ENCODE measurements around the gene GORAB.
A peak's percentile ranks its signal among the peaks of the same experiment; 100 is the strongest.

The GORAB gene

DNA sequence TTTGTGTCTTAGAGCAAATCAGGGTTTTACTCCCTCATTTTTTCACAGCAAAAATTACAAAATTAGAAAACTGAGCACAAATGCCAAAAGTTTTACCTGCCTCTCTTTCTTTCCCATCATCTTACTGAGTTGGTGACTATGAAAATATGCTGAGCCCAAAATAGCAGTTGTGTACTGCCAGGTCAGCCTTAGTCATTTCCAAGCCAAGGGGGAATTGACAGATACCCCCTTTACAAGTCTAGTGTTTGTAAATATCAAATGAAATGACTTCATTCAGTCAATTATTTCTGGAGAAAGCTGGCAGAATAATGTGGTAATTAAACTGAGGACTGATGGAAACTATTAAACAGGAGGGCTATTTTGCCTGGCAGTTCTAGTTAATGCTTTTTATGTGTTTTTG is 11.4 kb upstream of the GORAB start:
- H3K4me3 ChIP-seq (ENCODE audit: control insufficient read depth in 1 of 7, extremely low read depth in 1 of 7, insufficient read depth in 4 of 7, low read depth in 2 of 7, low read length in 6 of 7): no peak overlapping the region
- no peak overlapping the region for H3K27ac ChIP-seq (ENCODE audit: insufficient read depth in 1 of 2, low read depth in 1 of 2, low read length in 2 of 2, poor library complexity in 1 of 2, severe bottlenecking in 2 of 2)
- ChIA-PET POLR2A (no interaction called here), CTCF (interaction anchor here (0.6 kb wide), 1 partner anchor 7 kb away, joined by 3 read pairs; no protein-coding TSS in a partner anchor)
- no peak for DNase-seq
- H3K9me3 ChIP-seq (ENCODE audit: control extremely low read depth in 1 of 5, control insufficient read depth in 4 of 5, insufficient read depth in 2 of 5, low read depth in 1 of 5, low read length in 4 of 5): no peaks in the 10 kb centered on the region
- H3K27me3 ChIP-seq (replicated peaks in 2 of 5; ENCODE audit: control insufficient read depth in 4 of 5, insufficient read depth in 5 of 5, low read length in 4 of 5): peaks cover 0 to 2% (median 0%) of the 10 kb centered on the region in 5 experiments
- no peaks in the 10 kb centered on the region for H3K4me1 ChIP-seq (ENCODE audit: control extremely low read depth in 1 of 4, control insufficient read depth in 4 of 4, insufficient read depth in 4 of 4, low read length in 3 of 4)
- no peaks in the 10 kb centered on the region for H3K36me3 ChIP-seq (ENCODE audit: control insufficient read depth in 4 of 4, insufficient read depth in 4 of 4, low read length in 3 of 4)

GRCh38 chr1:170521818-170522217 is 10.1 kb upstream of the GORAB start:
- POLR2A ChIA-PET: no interaction called here
- DNase-seq: no peak

GRCh38 chr1:170530972-170531757 is 801 bp upstream of the GORAB start:
- H3K9me3 ChIP-seq (ENCODE audit: control extremely low read depth in 1 of 5, control insufficient read depth in 4 of 5, insufficient read depth in 2 of 5, low read depth in 1 of 5, low read length in 4 of 5): no peaks in the 10 kb centered on the region
- DNase-seq: peak in 2 of 3 donors; percentile 9 to 15
- H3K4me1 ChIP-seq (ENCODE audit: control extremely low read depth in 1 of 4, control insufficient read depth in 4 of 4, insufficient read depth in 4 of 4, low read length in 3 of 4): peaks cover 4 to 14% (median 6%) of the 10 kb centered on the region in 4 experiments
- H3K4me3 ChIP-seq (ENCODE audit: control insufficient read depth in 1 of 7, extremely low read depth in 1 of 7, insufficient read depth in 4 of 7, low read depth in 2 of 7, low read length in 6 of 7): peak overlapping the region; percentile 70 to 99 (median 91)
- ChIA-PET CTCF (interaction anchor here (1.0 kb wide), 1 partner anchor 137 kb away, joined by 4 read pairs; no protein-coding TSS in a partner anchor), POLR2A (interaction anchor here (0.6 kb wide), 1 partner anchor 531 kb away, joined by 4 read pairs; no protein-coding TSS in a partner anchor)
- peaks cover 0 to 5% (median 0%) of the 10 kb centered on the region in 4 experiments for H3K36me3 ChIP-seq (ENCODE audit: control insufficient read depth in 4 of 4, insufficient read depth in 4 of 4, low read length in 3 of 4)
- WGBS (ENCODE audit: insufficient coverage): 16% methylated on average over 18 of the region's 29 CpGs
- H3K27ac ChIP-seq (ENCODE audit: insufficient read depth in 1 of 2, low read depth in 1 of 2, low read length in 2 of 2, poor library complexity in 1 of 2, severe bottlenecking in 2 of 2): peak overlapping the region; percentile 95 to 96
- no peaks in the 10 kb centered on the region for H3K27me3 ChIP-seq (replicated peaks in 2 of 5; ENCODE audit: control insufficient read depth in 4 of 5, insufficient read depth in 5 of 5, low read length in 4 of 5)

More at GRCh38 chr1:170521818-170522217, 10.1 kb upstream of the GORAB start:
- H3K4me1 ChIP-seq (ENCODE audit: control extremely low read depth in 1 of 4, control insufficient read depth in 4 of 4, insufficient read depth in 4 of 4, low read length in 3 of 4): no peaks in the 10 kb centered on the region
- no peak overlapping the region for H3K27ac ChIP-seq (ENCODE audit: insufficient read depth in 1 of 2, low read depth in 1 of 2, low read length in 2 of 2, poor library complexity in 1 of 2, severe bottlenecking in 2 of 2)
- CTCF ChIA-PET: no interaction called here
- H3K27me3 ChIP-seq (replicated peaks in 2 of 5; ENCODE audit: control insufficient read depth in 4 of 5, insufficient read depth in 5 of 5, low read length in 4 of 5): peaks cover 0 to 2% (median 0%) of the 10 kb centered on the region in 5 experiments
- no peak overlapping the region for H3K4me3 ChIP-seq (ENCODE audit: control insufficient read depth in 1 of 7, extremely low read depth in 1 of 7, insufficient read depth in 4 of 7, low read depth in 2 of 7, low read length in 6 of 7)
- no peaks in the 10 kb centered on the region for H3K36me3 ChIP-seq (ENCODE audit: control insufficient read depth in 4 of 4, insufficient read depth in 4 of 4, low read length in 3 of 4)
- no peaks in the 10 kb centered on the region for H3K9me3 ChIP-seq (ENCODE audit: control extremely low read depth in 1 of 5, control insufficient read depth in 4 of 5, insufficient read depth in 2 of 5, low read depth in 1 of 5, low read length in 4 of 5)

DNA sequence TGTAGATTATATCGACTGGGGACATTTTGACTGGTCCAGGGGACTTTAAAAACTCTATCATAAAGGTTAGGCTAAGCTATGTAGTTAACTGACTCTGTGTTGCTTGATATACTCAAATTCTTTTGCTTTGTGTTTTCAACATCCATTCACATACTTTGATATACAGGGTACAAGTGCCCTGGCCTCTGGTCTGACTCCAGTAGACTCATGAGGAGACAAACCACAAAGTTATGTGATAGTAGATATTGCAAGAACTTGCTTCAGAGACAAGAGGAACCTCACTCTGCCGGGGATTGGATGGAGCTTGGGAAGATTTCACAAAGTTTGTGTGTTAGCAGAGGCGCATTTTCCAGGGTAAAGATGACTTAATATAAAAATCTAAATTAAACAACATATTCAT is 1.3 kb downstream of the GORAB start:
- Histone ChIP-seq H3K36me3 (ENCODE audit: control insufficient read depth in 4 of 4, insufficient read depth in 4 of 4, low read length in 3 of 4) (peaks cover 0 to 5% (median 2%) of the 10 kb centered on the region in 4 experiments), H3K27me3 (replicated peaks in 2 of 5; ENCODE audit: control insufficient read depth in 4 of 5, insufficient read depth in 5 of 5, low read length in 4 of 5) (no peaks in the 10 kb centered on the region), H3K27ac (ENCODE audit: insufficient read depth in 1 of 2, low read depth in 1 of 2, low read length in 2 of 2, poor library complexity in 1 of 2, severe bottlenecking in 2 of 2) (no peak overlapping the region), H3K9me3 (ENCODE audit: control extremely low read depth in 1 of 5, control insufficient read depth in 4 of 5, insufficient read depth in 2 of 5, low read depth in 1 of 5, low read length in 4 of 5) (no peaks in the 10 kb centered on the region), H3K4me1 (ENCODE audit: control extremely low read depth in 1 of 4, control insufficient read depth in 4 of 4, insufficient read depth in 4 of 4, low read length in 3 of 4) (peaks cover 4 to 14% (median 6%) of the 10 kb centered on the region in 4 experiments), H3K4me3 (ENCODE audit: control insufficient read depth in 1 of 7, extremely low read depth in 1 of 7, insufficient read depth in 4 of 7, low read depth in 2 of 7, low read length in 6 of 7) (peak overlapping the region in 4 of 7 experiments; percentile 85 to 96 (median 90))
- peak in 1 of 3 donors; percentile 9 for DNase-seq
- WGBS (ENCODE audit: insufficient coverage): 100% methylated on average over 1 of the region's 3 CpGs
- ChIA-PET POLR2A (no interaction called here), CTCF (no interaction called here)

DNA sequence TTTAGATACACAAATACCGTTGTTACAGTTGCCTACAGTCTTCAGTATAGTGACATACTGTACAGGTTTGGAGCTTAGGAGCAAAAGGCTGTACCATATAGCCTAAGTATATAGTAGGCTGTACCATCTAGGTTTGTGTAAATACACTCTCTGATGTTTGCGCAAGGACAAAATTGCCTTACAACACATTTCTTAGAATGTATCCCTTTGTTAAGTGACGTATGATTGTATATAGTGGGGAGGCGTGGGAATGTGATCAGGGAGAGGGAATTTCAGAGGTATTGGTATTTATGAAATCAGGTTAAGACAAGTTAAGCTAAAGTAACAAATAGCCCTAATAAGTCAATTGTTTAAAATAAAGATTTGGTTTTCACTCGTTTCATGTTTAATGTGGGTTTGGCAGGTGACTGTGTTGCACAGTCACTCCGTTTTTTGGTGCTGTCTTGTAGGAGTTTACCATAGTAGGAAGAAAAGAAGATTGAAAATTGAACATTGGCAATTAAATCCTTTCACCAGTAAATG is 2.7 kb downstream of the GORAB start:
- Histone ChIP-seq H3K9me3 (ENCODE audit: control extremely low read depth in 1 of 5, control insufficient read depth in 4 of 5, insufficient read depth in 2 of 5, low read depth in 1 of 5, low read length in 4 of 5) (no peaks in the 10 kb centered on the region), H3K4me3 (ENCODE audit: control insufficient read depth in 1 of 7, extremely low read depth in 1 of 7, insufficient read depth in 4 of 7, low read depth in 2 of 7, low read length in 6 of 7) (no peak overlapping the region), H3K4me1 (ENCODE audit: control extremely low read depth in 1 of 4, control insufficient read depth in 4 of 4, insufficient read depth in 4 of 4, low read length in 3 of 4) (peaks cover 4 to 14% (median 6%) of the 10 kb centered on the region in 4 experiments), H3K27ac (ENCODE audit: insufficient read depth in 1 of 2, low read depth in 1 of 2, low read length in 2 of 2, poor library complexity in 1 of 2, severe bottlenecking in 2 of 2) (no peak overlapping the region), H3K36me3 (ENCODE audit: control insufficient read depth in 4 of 4, insufficient read depth in 4 of 4, low read length in 3 of 4) (peaks cover 0 to 14% (median 5%) of the 10 kb centered on the region in 4 experiments), H3K27me3 (replicated peaks in 2 of 5; ENCODE audit: control insufficient read depth in 4 of 5, insufficient read depth in 5 of 5, low read length in 4 of 5) (no peaks in the 10 kb centered on the region)
- no CpG with 5 or more reads among the region's 6 CpGs for WGBS (ENCODE audit: insufficient coverage)
- ChIA-PET POLR2A (no interaction called here), CTCF (no interaction called here)
- no peak for DNase-seq

GRCh38 chr1:170535418-170535817 is 3.5 kb downstream of the GORAB start:
- ChIA-PET POLR2A (no interaction called here), CTCF (no interaction called here)
- Histone ChIP-seq H3K4me3 (ENCODE audit: control insufficient read depth in 1 of 7, extremely low read depth in 1 of 7, insufficient read depth in 4 of 7, low read depth in 2 of 7, low read length in 6 of 7) (no peak overlapping the region), H3K27me3 (replicated peaks in 2 of 5; ENCODE audit: control insufficient read depth in 4 of 5, insufficient read depth in 5 of 5, low read length in 4 of 5) (no peaks in the 10 kb centered on the region), H3K4me1 (ENCODE audit: control extremely low read depth in 1 of 4, control insufficient read depth in 4 of 4, insufficient read depth in 4 of 4, low read length in 3 of 4) (peaks cover 4 to 14% (median 6%) of the 10 kb centered on the region in 4 experiments), H3K36me3 (ENCODE audit: control insufficient read depth in 4 of 4, insufficient read depth in 4 of 4, low read length in 3 of 4) (peaks cover 0 to 18% (median 7%) of the 10 kb centered on the region in 4 experiments), H3K9me3 (ENCODE audit: control extremely low read depth in 1 of 5, control insufficient read depth in 4 of 5, insufficient read depth in 2 of 5, low read depth in 1 of 5, low read length in 4 of 5) (no peaks in the 10 kb centered on the region), H3K27ac (ENCODE audit: insufficient read depth in 1 of 2, low read depth in 1 of 2, low read length in 2 of 2, poor library complexity in 1 of 2, severe bottlenecking in 2 of 2) (no peak overlapping the region)
- DNase-seq: no peak
- WGBS (ENCODE audit: insufficient coverage): 100% methylated on average over 2 of the region's 2 CpGs

GRCh38 chr1:170536924-170537551 is 5.1 kb downstream of the GORAB start:
- no peak overlapping the region for H3K4me3 ChIP-seq (ENCODE audit: control insufficient read depth in 1 of 7, extremely low read depth in 1 of 7, insufficient read depth in 4 of 7, low read depth in 2 of 7, low read length in 6 of 7)
- ChIA-PET CTCF (no interaction called here), POLR2A (no interaction called here)
- WGBS (ENCODE audit: insufficient coverage): no CpG with 5 or more reads among the region's 1 CpG
- H3K27ac ChIP-seq (ENCODE audit: insufficient read depth in 1 of 2, low read depth in 1 of 2, low read length in 2 of 2, poor library complexity in 1 of 2, severe bottlenecking in 2 of 2): no peak overlapping the region
- no peaks in the 10 kb centered on the region for H3K27me3 ChIP-seq (replicated peaks in 2 of 5; ENCODE audit: control insufficient read depth in 4 of 5, insufficient read depth in 5 of 5, low read length in 4 of 5)
- peaks cover 0 to 30% (median 14%) of the 10 kb centered on the region in 4 experiments for H3K36me3 ChIP-seq (ENCODE audit: control insufficient read depth in 4 of 4, insufficient read depth in 4 of 4, low read length in 3 of 4)
- DNase-seq: no peak
- H3K9me3 ChIP-seq (ENCODE audit: control extremely low read depth in 1 of 5, control insufficient read depth in 4 of 5, insufficient read depth in 2 of 5, low read depth in 1 of 5, low read length in 4 of 5): no peaks in the 10 kb centered on the region
- H3K4me1 ChIP-seq (ENCODE audit: control extremely low read depth in 1 of 4, control insufficient read depth in 4 of 4, insufficient read depth in 4 of 4, low read length in 3 of 4): peaks cover 4 to 11% (median 6%) of the 10 kb centered on the region in 4 experiments

All from common myeloid progenitor, CD34-positive (primary cell).